ENCODE measurements around the gene MUSK.
"Not testable (repeated sequence)": the region's sequence is repeated elsewhere in the genome, so short reads cannot be mapped to it uniquely, and the experiment has no call there.

The MUSK gene

DNA sequence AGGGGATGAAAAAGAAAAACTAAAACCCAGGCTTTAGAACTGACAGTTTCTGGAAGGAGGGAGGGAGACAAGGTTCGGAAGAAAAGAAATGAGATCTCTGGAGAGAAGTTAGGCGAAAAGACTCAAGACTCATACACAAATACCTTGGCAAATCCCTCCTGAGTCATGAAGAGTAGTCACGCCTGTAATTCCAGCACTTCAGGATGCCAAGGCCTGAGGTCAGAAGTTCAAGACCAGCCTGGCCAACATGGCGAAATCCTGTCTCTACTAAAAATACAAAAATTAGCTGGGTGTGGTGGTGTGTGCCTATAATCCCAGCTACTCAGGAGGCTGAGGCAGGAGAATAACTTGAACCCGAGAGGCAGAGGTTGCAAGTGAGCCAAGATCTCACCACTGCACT, 27.3 kb downstream of the MUSK start:
- H3K9ac ChIP-seq (ENCODE audit: low read length in 2 of 2); H3K27me3 ChIP-seq (ENCODE audit: control insufficient read depth in 1 of 2, insufficient read depth in 2 of 2, low read length in 2 of 2); H3K9me3 ChIP-seq (ENCODE audit: control insufficient read depth in 2 of 2, low read length in 2 of 2); H3K27ac ChIP-seq (ENCODE audit: low read length); H3K36me3 ChIP-seq (ENCODE audit: control insufficient read depth in 2 of 2, insufficient read depth in 2 of 2, low read length in 2 of 2); H3K4me1 ChIP-seq (ENCODE audit: control insufficient read depth, insufficient read depth, low read length); H3K4me3 ChIP-seq (ENCODE audit: low read length in 2 of 2): not testable (repeated sequence)

DNA sequence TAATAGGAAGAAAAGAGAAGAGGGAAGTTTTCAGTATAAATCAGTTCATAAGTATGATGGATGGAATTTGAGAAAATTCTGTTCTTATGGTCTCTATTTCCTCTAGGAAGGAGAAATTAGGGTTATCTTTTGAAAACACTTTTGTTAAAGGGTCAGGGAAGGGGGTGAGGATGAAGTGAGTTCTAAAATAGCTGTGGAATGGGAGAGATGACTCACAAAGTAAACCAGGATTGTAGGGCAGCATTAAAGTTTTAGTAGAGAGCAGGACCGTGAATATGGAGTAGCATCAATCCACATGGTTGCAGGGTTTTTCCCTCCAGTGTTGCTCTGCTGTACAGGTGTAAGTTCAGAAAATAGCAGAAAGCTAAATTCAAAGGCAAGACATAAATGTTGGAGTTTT, 32.4 kb downstream of the MUSK start:
- Histone ChIP-seq H3K9ac (ENCODE audit: low read length in 2 of 2) (no peak overlapping the region), H3K36me3 (ENCODE audit: control insufficient read depth in 2 of 2, insufficient read depth in 2 of 2, low read length in 2 of 2) (no peaks in the 10 kb centered on the region), H3K9me3 (ENCODE audit: control insufficient read depth in 2 of 2, low read length in 2 of 2) (no peaks in the 10 kb centered on the region)

DNA sequence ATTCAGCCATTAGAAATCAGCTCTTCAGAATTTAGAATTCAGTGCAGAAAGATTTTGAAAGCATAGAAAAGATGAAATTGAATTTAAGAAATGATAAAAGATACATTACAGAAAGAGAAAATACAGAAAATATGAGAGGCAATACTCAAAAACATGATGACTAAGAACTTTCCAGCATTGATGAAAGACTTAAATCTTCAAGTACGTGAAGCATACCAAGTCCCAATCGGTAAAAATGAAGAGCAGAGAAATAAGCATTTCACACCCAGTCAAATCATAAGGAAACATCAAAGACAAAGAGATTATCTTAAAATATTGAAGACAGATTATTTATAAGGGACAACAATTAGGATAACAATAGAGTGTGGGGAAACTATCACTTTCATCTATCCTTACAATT, 35.1 kb downstream of the MUSK start:
- Histone ChIP-seq H3K27ac (ENCODE audit: low read length) (no peak overlapping the region), H3K36me3 (ENCODE audit: control insufficient read depth in 2 of 2, insufficient read depth in 2 of 2, low read length in 2 of 2) (no peaks in the 10 kb centered on the region), H3K4me3 (ENCODE audit: low read length in 2 of 2) (no peak overlapping the region), H3K27me3 (ENCODE audit: control insufficient read depth in 1 of 2, insufficient read depth in 2 of 2, low read length in 2 of 2) (no peaks in the 10 kb centered on the region), H3K4me1 (ENCODE audit: control insufficient read depth, insufficient read depth, low read length) (no peaks in the 10 kb centered on the region), H3K9me3 (ENCODE audit: control insufficient read depth in 2 of 2, low read length in 2 of 2) (no peaks in the 10 kb centered on the region), H3K9ac (ENCODE audit: low read length in 2 of 2) (no peak overlapping the region)

More for the DNA sequence above, 32.4 kb downstream of the MUSK start:
- no peak overlapping the region for H3K4me3 ChIP-seq (ENCODE audit: low read length in 2 of 2)
- no peaks in the 10 kb centered on the region for H3K4me1 ChIP-seq (ENCODE audit: control insufficient read depth, insufficient read depth, low read length)
- H3K27me3 ChIP-seq (ENCODE audit: control insufficient read depth in 1 of 2, insufficient read depth in 2 of 2, low read length in 2 of 2) = no peaks in the 10 kb centered on the region
- H3K27ac ChIP-seq (ENCODE audit: low read length) = no peak overlapping the region

DNA sequence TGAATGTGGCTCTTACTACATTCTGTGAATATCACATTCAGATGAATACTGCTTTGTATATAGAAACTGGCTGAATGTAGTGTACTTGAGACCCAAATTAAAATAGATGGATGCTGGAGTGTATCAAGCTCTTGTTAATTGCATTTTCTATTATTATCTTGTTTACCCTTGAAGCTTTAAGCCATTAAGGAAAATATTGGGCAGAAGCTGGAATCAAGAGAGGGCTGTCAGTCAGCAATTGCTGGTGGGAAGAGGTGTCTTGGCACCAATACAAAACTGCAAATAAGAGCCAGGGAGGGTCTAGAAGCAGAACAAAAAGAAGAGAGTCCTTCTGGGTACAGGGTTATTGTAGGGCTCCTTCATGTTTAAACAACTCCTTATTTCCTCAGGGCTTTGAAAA, 38.8 kb downstream of the MUSK start:
- Histone ChIP-seq H3K4me3 (ENCODE audit: low read length in 2 of 2) (no peak overlapping the region), H3K4me1 (ENCODE audit: control insufficient read depth, insufficient read depth, low read length) (no peaks in the 10 kb centered on the region), H3K36me3 (ENCODE audit: control insufficient read depth in 2 of 2, insufficient read depth in 2 of 2, low read length in 2 of 2) (no peaks in the 10 kb centered on the region), H3K27me3 (ENCODE audit: control insufficient read depth in 1 of 2, insufficient read depth in 2 of 2, low read length in 2 of 2) (no peaks in the 10 kb centered on the region), H3K9me3 (ENCODE audit: control insufficient read depth in 2 of 2, low read length in 2 of 2) (no peaks in the 10 kb centered on the region), H3K9ac (ENCODE audit: low read length in 2 of 2) (no peak overlapping the region), H3K27ac (ENCODE audit: low read length) (no peak overlapping the region)

DNA sequence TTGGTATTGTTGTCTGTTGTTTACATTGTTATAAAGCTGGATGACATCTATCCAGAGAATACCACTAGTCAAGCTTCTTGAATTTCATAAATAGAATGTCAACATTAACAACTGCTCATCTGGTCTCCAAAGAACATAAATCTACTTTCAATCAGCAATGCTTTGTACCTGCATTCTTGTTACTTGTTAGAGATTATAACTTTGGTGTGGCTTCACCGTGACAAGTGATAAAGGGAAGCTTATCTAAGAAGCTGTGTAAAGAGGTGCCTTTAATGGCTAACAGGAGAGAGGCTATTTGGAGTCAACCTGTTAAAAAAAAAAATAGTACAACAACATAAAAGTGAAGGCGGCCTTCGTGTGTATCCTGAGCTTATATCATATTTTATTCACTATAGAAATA, 41.8 kb downstream of the MUSK start:
- Histone ChIP-seq H3K27ac (ENCODE audit: low read length) (no peak overlapping the region), H3K27me3 (ENCODE audit: control insufficient read depth in 1 of 2, insufficient read depth in 2 of 2, low read length in 2 of 2) (no peaks in the 10 kb centered on the region), H3K4me3 (ENCODE audit: low read length in 2 of 2) (no peak overlapping the region), H3K9ac (ENCODE audit: low read length in 2 of 2) (no peak overlapping the region), H3K36me3 (ENCODE audit: control insufficient read depth in 2 of 2, insufficient read depth in 2 of 2, low read length in 2 of 2) (no peaks in the 10 kb centered on the region), H3K4me1 (ENCODE audit: control insufficient read depth, insufficient read depth, low read length) (no peaks in the 10 kb centered on the region), H3K9me3 (ENCODE audit: control insufficient read depth in 2 of 2, low read length in 2 of 2) (no peaks in the 10 kb centered on the region)

DNA sequence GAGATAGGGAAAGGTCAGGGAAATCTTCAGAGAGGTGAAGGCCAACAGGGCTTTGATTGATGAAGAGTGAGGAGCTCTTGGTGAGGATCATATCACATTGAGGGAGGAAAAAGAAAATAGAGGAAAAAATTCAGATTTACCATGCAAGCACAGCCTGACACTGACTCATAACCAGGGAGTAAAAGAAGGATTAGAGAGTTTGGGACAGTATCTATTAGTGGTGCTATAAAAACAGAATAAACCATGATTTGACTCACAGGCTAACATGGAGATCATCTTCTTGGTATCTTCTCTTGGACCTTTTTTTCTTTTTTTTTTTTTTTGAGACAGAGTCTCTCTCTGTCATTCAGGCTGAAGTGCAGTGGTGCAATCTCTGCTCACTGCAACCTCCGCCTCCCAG, 44.4 kb downstream of the MUSK start:
- Histone ChIP-seq H3K36me3 (ENCODE audit: control insufficient read depth in 2 of 2, insufficient read depth in 2 of 2, low read length in 2 of 2) (no peaks in the 10 kb centered on the region), H3K27ac (ENCODE audit: low read length) (no peak overlapping the region), H3K9me3 (ENCODE audit: control insufficient read depth in 2 of 2, low read length in 2 of 2) (no peaks in the 10 kb centered on the region), H3K9ac (ENCODE audit: low read length in 2 of 2) (no peak overlapping the region), H3K4me3 (ENCODE audit: low read length in 2 of 2) (no peak overlapping the region), H3K27me3 (ENCODE audit: control insufficient read depth in 1 of 2, insufficient read depth in 2 of 2, low read length in 2 of 2) (no peaks in the 10 kb centered on the region), H3K4me1 (ENCODE audit: control insufficient read depth, insufficient read depth, low read length) (no peaks in the 10 kb centered on the region)

DNA sequence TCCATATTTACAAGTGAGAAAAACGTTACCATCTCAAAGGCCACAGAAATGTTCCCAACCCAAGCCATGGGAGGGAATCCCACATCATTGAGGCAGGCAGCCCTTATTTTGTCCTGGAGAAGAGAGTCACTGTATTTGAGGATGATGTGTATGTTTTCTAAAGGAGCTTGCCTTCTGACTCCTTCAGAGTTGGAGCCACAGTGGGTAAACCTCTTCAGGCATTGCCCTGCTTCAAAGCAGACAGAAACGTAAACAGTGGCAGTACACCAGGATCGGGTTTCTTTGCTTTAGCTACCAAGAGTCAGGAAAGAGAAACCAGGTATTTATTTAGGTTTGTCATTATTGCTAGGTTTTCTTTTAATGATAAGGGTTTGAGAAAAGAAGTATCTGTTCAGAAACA, 45.7 kb downstream of the MUSK start:
- no peak overlapping the region for H3K4me3 ChIP-seq (ENCODE audit: low read length in 2 of 2)
- no peaks in the 10 kb centered on the region for H3K4me1 ChIP-seq (ENCODE audit: control insufficient read depth, insufficient read depth, low read length)
- no peaks in the 10 kb centered on the region for H3K36me3 ChIP-seq (ENCODE audit: control insufficient read depth in 2 of 2, insufficient read depth in 2 of 2, low read length in 2 of 2)
- H3K27me3 ChIP-seq (ENCODE audit: control insufficient read depth in 1 of 2, insufficient read depth in 2 of 2, low read length in 2 of 2) = no peaks in the 10 kb centered on the region
- no peak overlapping the region for H3K27ac ChIP-seq (ENCODE audit: low read length)
- H3K9me3 ChIP-seq (ENCODE audit: control insufficient read depth in 2 of 2, low read length in 2 of 2) = no peaks in the 10 kb centered on the region
- no peak overlapping the region for H3K9ac ChIP-seq (ENCODE audit: low read length in 2 of 2)

DNA sequence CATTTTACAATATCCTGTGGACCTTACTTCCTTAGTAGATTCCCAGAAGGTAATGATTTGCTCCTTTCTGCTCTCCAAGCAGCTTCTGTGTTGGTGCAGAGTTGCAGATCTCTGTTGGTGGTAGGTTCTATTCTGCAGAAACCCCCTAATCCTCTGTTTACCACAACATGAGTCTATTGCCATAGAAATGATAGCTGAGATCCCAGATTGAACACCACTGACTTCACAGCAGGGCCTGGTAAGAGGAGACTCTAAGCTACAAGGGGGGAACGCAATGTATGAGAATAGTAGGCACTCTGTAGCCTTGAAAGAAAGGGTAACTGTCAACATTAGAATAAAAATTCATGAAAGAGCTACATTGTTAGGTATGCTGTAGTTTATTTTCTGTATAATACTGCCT, 59.5 kb downstream of the MUSK start:
- Histone ChIP-seq H3K9me3 (ENCODE audit: control insufficient read depth in 2 of 2, low read length in 2 of 2) (no peaks in the 10 kb centered on the region), H3K4me3 (ENCODE audit: low read length in 2 of 2) (no peak overlapping the region), H3K9ac (ENCODE audit: low read length in 2 of 2) (no peak overlapping the region), H3K36me3 (ENCODE audit: control insufficient read depth in 2 of 2, insufficient read depth in 2 of 2, low read length in 2 of 2) (no peaks in the 10 kb centered on the region), H3K4me1 (ENCODE audit: control insufficient read depth, insufficient read depth, low read length) (no peaks in the 10 kb centered on the region), H3K27me3 (ENCODE audit: control insufficient read depth in 1 of 2, insufficient read depth in 2 of 2, low read length in 2 of 2) (no peaks in the 10 kb centered on the region), H3K27ac (ENCODE audit: low read length) (no peak overlapping the region)

DNA sequence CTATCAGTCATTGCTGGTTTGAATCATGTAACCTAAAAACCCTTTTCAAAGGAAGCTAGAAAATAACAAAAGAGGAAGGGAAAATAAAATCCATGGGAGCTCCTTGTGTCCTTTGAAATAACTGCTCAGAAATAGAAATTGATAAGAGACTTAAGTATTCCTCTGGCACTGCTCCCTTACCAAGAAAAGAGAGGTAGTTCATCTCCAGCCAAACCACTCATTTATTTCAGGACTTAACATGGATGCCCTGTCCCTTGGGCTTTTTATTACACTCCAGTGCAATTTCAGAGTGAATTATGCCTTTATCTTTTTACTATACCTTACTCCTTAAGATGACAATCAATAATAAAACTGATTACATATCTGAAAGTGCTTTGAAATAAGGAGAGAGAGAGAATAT, 61.0 kb downstream of the MUSK start:
- no peak overlapping the region for H3K9ac ChIP-seq (ENCODE audit: low read length in 2 of 2)
- no peaks in the 10 kb centered on the region for H3K9me3 ChIP-seq (ENCODE audit: control insufficient read depth in 2 of 2, low read length in 2 of 2)
- H3K27ac ChIP-seq (ENCODE audit: low read length) = no peak overlapping the region
- H3K4me1 ChIP-seq (ENCODE audit: control insufficient read depth, insufficient read depth, low read length) = no peaks in the 10 kb centered on the region
- no peak overlapping the region for H3K4me3 ChIP-seq (ENCODE audit: low read length in 2 of 2)
- no peaks in the 10 kb centered on the region for H3K27me3 ChIP-seq (ENCODE audit: control insufficient read depth in 1 of 2, insufficient read depth in 2 of 2, low read length in 2 of 2)
- H3K36me3 ChIP-seq (ENCODE audit: control insufficient read depth in 2 of 2, insufficient read depth in 2 of 2, low read length in 2 of 2) = no peaks in the 10 kb centered on the region

DNA sequence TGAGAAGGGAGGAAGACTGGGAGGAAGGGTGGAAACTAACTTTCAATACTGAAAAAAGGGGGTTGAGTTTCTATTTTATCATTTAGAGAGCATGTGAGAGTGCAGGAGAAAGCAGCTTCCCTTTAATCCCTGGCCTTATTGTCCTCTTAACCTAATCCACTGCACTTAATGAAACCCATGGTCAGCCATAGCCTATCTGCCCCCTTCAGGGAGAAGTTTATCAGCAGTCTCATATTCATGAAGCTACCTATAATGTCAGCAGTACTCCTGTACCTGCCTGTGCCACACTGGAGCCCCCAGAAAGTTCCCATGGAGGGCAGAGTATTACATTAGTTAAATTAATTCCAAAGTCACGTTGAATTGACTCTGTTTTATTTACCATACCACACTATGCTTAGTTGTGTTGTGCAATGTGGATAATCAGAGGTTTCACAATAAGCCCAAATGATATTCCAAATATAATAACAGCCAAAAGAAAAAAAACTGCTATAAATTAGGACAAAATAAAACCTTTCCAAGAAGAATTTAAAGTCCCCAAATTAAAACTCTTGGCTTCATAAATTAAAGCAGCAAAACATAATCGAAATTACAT, 62.9 kb downstream of the MUSK start:
- Histone ChIP-seq H3K9ac (ENCODE audit: low read length in 2 of 2) (no peak overlapping the region), H3K9me3 (ENCODE audit: control insufficient read depth in 2 of 2, low read length in 2 of 2) (no peaks in the 10 kb centered on the region), H3K27ac (ENCODE audit: low read length) (no peak overlapping the region), H3K4me1 (ENCODE audit: control insufficient read depth, insufficient read depth, low read length) (no peaks in the 10 kb centered on the region), H3K36me3 (ENCODE audit: control insufficient read depth in 2 of 2, insufficient read depth in 2 of 2, low read length in 2 of 2) (no peaks in the 10 kb centered on the region), H3K27me3 (ENCODE audit: control insufficient read depth in 1 of 2, insufficient read depth in 2 of 2, low read length in 2 of 2) (no peaks in the 10 kb centered on the region), H3K4me3 (ENCODE audit: low read length in 2 of 2) (no peak overlapping the region)

DNA sequence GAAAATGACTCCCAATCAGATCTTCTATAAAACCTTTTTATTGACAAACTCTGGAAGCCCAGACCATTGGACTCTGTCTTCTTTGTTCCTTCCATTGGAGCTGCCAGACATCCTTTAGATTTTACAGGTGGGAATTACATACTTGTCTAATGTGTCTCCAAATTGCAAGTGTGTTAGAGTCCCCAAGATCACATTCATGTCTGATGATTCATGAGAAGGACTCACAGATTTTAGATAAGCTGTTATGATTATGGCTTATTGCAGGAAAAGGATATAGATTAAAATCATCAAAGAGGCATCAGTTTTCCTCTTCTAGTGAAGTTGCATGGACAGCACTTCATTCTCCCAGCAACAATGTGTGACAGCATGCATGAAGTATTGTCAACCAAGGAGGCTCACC, 70.4 kb downstream of the MUSK start:
- Histone ChIP-seq H3K4me3 (ENCODE audit: low read length in 2 of 2) (no peak overlapping the region), H3K9ac (ENCODE audit: low read length in 2 of 2) (no peak overlapping the region), H3K4me1 (ENCODE audit: control insufficient read depth, insufficient read depth, low read length) (no peaks in the 10 kb centered on the region), H3K36me3 (ENCODE audit: control insufficient read depth in 2 of 2, insufficient read depth in 2 of 2, low read length in 2 of 2) (no peaks in the 10 kb centered on the region), H3K27ac (ENCODE audit: low read length) (no peak overlapping the region), H3K9me3 (ENCODE audit: control insufficient read depth in 2 of 2, low read length in 2 of 2) (no peaks in the 10 kb centered on the region), H3K27me3 (ENCODE audit: control insufficient read depth in 1 of 2, insufficient read depth in 2 of 2, low read length in 2 of 2) (no peaks in the 10 kb centered on the region)

All from stomach smooth muscle (tissue), 2 donors.